Osteoblast (primary cell): Measurements from ENCODE around the gene GPC5. TPM values are rescaled to one million over a fixed set of nuclear protein-coding genes. Genes with fewer than 3 reads are reported as not detected.

Experiments
- DNase-seq: peaks from one replicate; pipeline ENCODE4 v3.0.0; 2011; ENCODE audit warnings: low spot score, mixed read lengths; ENCODE audit not compliant: insufficient read length; ENCODE audit errors: missing footprints
- H2AFZ ChIP-seq: 2 replicates; pipeline ENCODE4 v1.6.0; 2011; ENCODE audit warnings: mild to moderate bottlenecking, low read length
- H3K27ac ChIP-seq: 2 replicates; pipeline ENCODE4 v1.5.1; 2011; ENCODE audit warnings: mild to moderate bottlenecking, low read depth, low read length, moderate library complexity
- H3K27me3 ChIP-seq: 2 replicates; pipeline ENCODE4 v1.6.0; 2012; ENCODE audit warnings: mild to moderate bottlenecking, control low read depth, inconsistent platforms, low read length, moderate library complexity; ENCODE audit not compliant: insufficient read depth
- H3K36me3 ChIP-seq: 2 replicates; pipeline ENCODE4 v1.5.1; 2011; ENCODE audit warnings: mild to moderate bottlenecking, low read length, control low read depth, moderate library complexity; ENCODE audit not compliant: insufficient read depth
- H3K4me1 ChIP-seq: 2 replicates; pipeline ENCODE4 v1.5.1; 2011; ENCODE audit warnings: mild to moderate bottlenecking, low read length, control low read depth, moderate library complexity; ENCODE audit not compliant: insufficient read depth
- H3K4me2 ChIP-seq: 2 replicates; pipeline ENCODE4 v1.6.0; 2011; ENCODE audit warnings: mild to moderate bottlenecking, low read length; ENCODE audit not compliant: insufficient read depth
- H3K4me3 ChIP-seq: fragments of 200-600 bp; sonication (generic); 3 replicates; pipeline ENCODE4 v1.5.1; 2012; ENCODE audit warnings: mild to moderate bottlenecking, low read length, inconsistent platforms; ENCODE audit not compliant: insufficient read depth
- H3K79me2 ChIP-seq: 2 replicates; pipeline ENCODE4 v1.6.0; 2012; ENCODE audit warnings: mild to moderate bottlenecking, low read length, control low read depth, inconsistent platforms; ENCODE audit not compliant: insufficient read depth
- H3K9me3 ChIP-seq: 2 replicates; pipeline ENCODE4 v1.5.1; 2011; ENCODE audit warnings: low read depth, low read length, control low read depth
- H4K20me1 ChIP-seq: 2 replicates; pipeline ENCODE4 v1.6.0; 2012; ENCODE audit warnings: mild to moderate bottlenecking, low read length, control low read depth; ENCODE audit not compliant: insufficient read depth
- total RNA-seq: library from RNA; depleted of rRNA; stranded (reverse); fragments of >200 nt; gene quantifications from 2 replicates; pipeline ENCODE4 v1.2.3, GENCODE V29; 2012
- TF ChIP-seq, protein P1 (sequence below): IDR thresholded peaks from 2 replicates; pipeline ENCODE4 v1.5.1; 2011; ENCODE audit warnings: mild to moderate bottlenecking, low read depth, low read length, moderate library complexity; ENCODE audit errors: extremely low read depth

The GPC5 gene
- total RNA-seq, 1 donor = 0.36 TPM

- Histone ChIP-seq H3K9me3 (peaks cover 3% of the 10 kb centered on the region), H4K20me1 (no peaks in the 10 kb centered on the region), H3K4me2 (no peak overlapping the region), H3K4me1 (no peaks in the 10 kb centered on the region), H3K27me3 (no peaks in the 10 kb centered on the region), H3K36me3 (no peaks in the 10 kb centered on the region), H3K4me3 (no peak overlapping the region), H2AFZ (no peak overlapping the region), H3K79me2 (no peaks in the 10 kb centered on the region), H3K27ac (no peak overlapping the region)
- TF ChIP-seq, protein P1, sequence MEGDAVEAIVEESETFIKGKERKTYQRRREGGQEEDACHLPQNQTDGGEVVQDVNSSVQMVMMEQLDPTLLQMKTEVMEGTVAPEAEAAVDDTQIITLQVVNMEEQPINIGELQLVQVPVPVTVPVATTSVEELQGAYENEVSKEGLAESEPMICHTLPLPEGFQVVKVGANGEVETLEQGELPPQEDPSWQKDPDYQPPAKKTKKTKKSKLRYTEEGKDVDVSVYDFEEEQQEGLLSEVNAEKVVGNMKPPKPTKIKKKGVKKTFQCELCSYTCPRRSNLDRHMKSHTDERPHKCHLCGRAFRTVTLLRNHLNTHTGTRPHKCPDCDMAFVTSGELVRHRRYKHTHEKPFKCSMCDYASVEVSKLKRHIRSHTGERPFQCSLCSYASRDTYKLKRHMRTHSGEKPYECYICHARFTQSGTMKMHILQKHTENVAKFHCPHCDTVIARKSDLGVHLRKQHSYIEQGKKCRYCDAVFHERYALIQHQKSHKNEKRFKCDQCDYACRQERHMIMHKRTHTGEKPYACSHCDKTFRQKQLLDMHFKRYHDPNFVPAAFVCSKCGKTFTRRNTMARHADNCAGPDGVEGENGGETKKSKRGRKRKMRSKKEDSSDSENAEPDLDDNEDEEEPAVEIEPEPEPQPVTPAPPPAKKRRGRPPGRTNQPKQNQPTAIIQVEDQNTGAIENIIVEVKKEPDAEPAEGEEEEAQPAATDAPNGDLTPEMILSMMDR = no peak
- no peak for DNase-seq
Measured at GRCh38 chr13:92256211-92256610, 857.8 kb downstream of the GPC5 start.

GRCh38 chr13:92259046-92259445 lies 860.6 kb downstream of the GPC5 start:
- no peaks in the 10 kb centered on the region for H3K79me2 ChIP-seq
- H3K4me1 ChIP-seq = no peaks in the 10 kb centered on the region
- peaks cover 3% of the 10 kb centered on the region for H3K9me3 ChIP-seq
- H3K4me2 ChIP-seq = no peak overlapping the region
- H2AFZ ChIP-seq = no peak overlapping the region
- H3K27ac ChIP-seq = no peak overlapping the region
- DNase-seq = no peak
- no peaks in the 10 kb centered on the region for H3K27me3 ChIP-seq
- no peaks in the 10 kb centered on the region for H3K36me3 ChIP-seq
- no peaks in the 10 kb centered on the region for H4K20me1 ChIP-seq
- no peak overlapping the region for H3K4me3 ChIP-seq
- TF ChIP-seq, protein P1 = no peak

DNA sequence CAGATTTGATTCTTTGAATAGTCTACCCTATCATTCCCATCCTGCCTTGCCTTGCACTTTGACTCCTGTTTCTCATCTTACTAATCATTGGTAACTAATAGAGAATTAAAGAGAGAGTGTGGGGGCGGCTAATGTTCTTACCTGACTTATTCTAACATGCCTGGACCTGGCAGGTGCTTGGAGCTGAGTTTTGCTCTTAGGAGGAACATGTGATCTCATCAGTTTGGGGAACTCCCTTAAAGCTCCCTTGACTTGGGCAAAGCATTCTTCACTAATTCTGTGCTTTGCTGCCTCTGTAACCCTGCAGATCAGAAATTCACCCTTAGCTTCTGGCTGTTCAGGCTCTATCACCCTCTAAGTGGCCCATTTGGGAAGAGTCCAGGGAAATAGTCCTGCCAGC lies 861.1 kb downstream of the GPC5 start:
- Histone ChIP-seq H2AFZ (no peak overlapping the region), H3K27ac (no peak overlapping the region), H3K4me3 (no peak overlapping the region), H3K79me2 (no peaks in the 10 kb centered on the region), H3K4me1 (no peaks in the 10 kb centered on the region), H3K4me2 (no peak overlapping the region), H4K20me1 (no peaks in the 10 kb centered on the region), H3K27me3 (no peaks in the 10 kb centered on the region), H3K9me3 (peaks cover 3% of the 10 kb centered on the region), H3K36me3 (no peaks in the 10 kb centered on the region)
- DNase-seq = no peak
- TF ChIP-seq, protein P1 = no peak

GRCh38 chr13:92260363-92260762 lies 861.9 kb downstream of the GPC5 start:
- H3K27ac ChIP-seq = no peak overlapping the region
- no peak overlapping the region for H3K4me3 ChIP-seq
- no peak overlapping the region for H3K4me2 ChIP-seq
- H4K20me1 ChIP-seq = no peaks in the 10 kb centered on the region
- no peak overlapping the region for H2AFZ ChIP-seq
- H3K27me3 ChIP-seq = no peaks in the 10 kb centered on the region
- H3K9me3 ChIP-seq = peaks cover 3% of the 10 kb centered on the region
- no peaks in the 10 kb centered on the region for H3K4me1 ChIP-seq
- no peak for DNase-seq
- TF ChIP-seq, protein P1 = no peak
- no peaks in the 10 kb centered on the region for H3K36me3 ChIP-seq
- no peaks in the 10 kb centered on the region for H3K79me2 ChIP-seq
